NCI-H128 (cell line): Measurements from ENCODE around the gene ZNF423.

ENCODE experiments used
- DNase-seq: peaks from one replicate; lab custom pipeline; 2025; ENCODE audit not compliant: unreplicated experiment; lab: John Stamatoyannopoulos, UW

Gene ZNF423

DNA sequence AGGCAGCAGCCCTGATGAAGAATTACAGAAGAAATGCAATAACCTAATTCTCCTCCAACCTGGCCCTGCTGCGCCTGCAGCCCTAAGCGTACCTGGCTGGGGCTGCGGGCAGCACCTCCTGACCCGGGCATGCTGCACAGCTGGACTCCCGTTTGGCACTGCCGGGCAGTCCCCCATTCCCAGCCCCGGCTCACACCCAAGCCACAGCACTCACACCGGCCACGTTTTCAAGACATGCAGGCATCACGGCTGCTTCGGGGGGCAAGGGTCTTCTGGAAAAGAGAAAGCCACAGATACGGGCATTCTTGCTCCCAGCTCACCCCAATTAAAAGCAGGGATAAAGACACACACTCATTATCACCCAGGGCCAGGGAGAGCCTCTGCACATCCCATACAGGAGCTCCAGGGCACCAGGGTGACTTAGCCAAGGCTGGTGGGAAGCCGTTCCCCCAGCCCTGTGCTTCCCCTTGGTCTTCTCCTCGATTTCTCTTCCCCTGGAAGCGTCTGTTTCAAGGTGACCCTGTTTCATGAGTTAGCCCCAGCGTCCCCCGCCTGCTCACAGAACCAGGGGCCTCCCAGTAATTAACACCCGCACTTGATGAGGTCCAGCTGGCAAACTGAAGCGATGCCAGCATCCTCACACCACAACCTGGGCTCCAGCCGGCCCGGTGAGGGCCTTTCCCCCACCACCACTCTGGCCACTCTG, 265.6 kb downstream of the ZNF423 start:
- DNase-seq = no peak

DNA sequence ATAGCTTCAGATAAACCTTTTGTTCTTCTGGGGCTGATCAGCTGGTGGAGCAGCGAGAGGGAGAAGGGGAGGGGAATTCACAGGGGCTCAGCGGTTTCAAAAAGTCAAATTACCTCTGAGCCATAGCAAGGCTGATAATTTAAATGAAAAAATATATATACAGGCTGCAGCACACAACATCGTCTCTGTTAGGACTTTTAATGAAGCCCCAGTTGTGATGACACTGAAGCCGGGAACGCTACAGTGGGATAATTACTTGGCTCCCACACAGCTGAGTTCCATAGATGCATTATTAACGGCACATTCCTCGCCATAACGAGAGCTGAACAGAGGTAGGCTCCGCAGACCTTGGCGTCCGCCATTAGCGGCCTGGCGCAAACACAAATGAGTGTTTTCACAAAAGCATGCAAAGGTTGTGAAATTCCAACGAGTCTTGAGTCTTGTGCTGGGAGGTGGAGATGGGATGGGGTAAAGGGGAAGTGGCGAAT, 266.3 kb downstream of the ZNF423 start:
- DNase-seq = no peak

DNA sequence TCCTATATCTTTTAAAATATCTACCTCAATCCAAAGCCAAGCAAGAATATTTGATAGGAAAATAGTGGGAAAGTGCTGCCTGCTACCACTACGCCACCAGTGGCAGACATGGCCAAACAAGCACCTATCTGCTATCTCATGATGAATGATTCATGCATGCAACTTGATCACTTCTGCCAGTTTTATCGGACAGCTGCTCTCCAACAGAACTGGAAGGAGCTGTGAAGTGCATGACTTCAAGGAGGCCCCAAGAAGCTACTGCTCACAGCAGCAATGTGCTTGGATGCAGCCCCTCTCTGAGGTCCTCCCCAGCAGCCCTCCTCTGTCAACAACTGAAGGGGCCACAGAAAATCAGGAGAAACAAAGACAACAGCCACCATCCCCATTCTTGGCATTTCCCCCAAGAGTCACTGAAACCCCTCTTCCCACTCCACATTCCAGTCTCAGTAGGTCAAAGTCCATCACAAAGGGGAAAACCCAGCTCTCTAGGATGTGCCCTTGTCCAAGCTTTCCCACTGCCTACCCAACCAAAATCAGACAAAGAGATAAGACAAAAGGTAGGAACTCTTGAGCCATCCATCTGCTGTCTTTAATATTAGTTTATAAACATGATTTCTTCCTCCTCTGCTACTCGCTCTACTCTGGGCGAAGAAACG, 267.1 kb downstream of the ZNF423 start:
- no peak for DNase-seq

DNA sequence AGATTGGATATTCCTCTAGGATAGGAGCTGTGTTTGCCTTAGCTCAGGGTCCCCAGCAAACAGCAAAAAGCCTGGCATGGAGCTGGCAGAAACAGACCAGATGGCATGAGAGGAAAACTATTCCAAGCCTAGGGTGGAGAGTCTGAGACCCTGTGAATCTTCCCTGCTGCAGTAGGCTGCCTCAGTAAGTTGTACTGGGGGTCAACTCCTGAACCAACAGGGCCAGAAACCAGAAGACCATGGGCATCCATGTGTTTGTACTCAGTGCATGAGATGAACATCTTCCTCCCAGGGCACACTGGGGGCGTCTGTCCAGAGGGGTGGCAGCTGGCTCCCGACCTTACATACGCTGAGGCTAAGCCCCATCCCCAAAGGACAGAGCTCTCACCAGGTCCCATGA, 267.9 kb downstream of the ZNF423 start:
- DNase-seq = no peak

DNA sequence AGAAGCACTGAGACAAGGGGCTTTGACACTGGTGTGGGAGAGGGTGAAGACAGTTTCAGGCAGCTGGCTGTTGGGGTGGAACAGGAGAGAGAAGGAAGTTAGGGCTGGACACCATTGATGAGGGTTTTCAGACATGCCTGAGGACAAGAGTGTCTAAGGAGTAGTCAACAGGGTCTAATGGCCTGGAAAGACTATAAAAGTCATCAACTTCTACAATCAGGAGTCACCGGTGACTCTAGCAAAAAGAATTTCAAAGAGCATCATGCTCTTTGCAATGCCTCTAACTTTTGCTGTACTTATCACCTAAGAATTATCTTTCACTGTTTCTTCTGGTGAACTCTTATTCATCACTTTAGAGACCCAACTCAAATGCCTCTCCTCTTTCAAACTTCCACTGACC, 268.4 kb downstream of the ZNF423 start:
- DNase-seq = no peak

DNA sequence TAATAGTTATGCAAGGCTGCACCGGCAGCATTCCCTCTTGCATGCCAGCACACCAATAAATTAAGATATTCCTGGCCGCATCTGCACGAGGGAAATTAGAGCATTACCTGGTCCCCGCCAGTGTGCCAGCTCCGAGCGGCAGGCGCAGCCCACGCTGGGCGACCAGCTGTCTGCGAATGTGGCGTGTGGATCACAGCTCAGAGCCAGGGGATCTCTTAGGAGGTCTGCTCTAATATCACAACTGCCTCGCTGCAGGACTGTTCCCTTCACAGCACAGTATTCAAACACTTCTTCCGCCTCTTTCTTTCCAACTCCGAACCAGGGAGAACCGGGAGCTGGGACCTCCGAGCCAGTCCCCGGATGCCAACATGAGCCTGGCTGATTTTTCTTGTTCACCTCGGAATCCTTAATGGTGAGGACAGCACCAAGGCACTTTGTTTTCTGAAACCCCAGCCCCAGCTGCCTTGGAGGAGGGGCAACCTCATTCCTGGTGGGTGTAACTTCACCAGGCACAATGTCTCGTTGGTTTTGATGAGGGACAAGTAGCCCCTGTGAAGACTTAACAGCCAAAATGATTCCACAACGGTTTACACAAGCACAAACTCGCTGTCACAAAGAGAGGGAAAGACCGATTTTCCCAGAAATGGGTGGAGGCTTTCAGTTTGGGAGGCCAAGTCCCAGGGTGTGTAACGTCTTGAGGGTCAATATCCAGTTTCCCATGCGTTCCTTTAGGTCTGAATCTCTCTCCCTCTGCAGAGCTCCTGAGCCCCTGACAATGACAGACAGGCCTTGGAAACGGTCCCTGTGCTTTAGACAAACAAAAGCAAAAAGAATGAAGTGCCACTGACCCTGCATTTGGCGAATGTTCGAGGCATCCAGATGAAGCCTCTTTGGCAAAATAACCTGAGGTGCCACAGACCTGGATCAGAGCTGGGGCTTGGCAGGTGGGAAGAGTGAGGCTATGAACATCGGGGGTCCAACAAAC, 269.2 kb downstream of the ZNF423 start:
- no peak for DNase-seq

DNA sequence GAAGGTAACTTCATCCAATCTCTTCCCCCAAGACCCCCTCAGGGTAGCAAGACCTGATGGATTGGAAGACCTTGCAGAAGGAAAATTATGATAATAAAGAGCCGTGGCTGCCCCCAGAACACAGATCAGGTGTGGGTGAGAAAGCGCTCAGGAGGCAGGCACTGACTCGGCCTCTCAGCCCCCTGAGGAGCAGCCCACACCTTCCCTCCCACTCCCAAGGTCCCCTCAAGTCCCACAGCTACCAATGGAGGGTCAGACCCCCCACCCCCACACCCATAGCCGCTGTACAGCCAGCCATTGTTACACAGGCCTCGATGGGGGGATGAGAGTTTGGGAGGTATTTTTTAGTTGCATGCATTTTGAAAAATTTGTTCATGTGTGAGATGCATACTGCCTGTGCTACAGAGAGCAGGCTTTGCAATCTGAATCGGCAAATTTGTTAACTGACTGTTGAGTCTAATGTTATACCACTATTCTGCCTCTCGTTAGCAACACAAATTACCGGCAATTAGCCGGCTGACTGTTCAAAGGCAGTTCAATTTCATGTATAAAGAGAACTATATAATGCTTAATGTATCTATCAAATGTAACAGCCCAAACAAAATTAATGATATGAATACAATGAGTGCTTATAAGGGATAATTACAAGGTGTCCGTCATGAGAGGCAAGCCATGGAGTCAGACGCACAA, 270.6 kb downstream of the ZNF423 start:
- no peak for DNase-seq

DNA sequence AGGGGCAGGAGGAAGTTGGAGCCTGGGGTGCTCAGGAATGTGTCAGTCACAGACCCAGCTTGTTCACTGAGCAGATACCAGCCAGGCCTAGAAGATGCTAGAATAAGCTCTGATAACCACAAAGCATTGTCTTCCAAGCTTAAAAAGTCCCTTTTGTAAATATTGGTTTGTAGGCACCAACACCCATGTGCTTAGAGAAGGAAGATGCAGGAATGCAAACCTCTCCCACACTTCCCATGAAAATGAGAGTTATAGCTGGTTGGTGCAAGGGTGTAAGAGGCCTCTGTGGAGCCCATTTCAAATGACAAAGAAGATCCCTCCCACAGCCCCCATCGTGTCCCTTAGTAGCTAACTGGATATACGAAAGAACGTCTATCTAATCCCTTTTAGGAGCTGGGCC, 272.0 kb downstream of the ZNF423 start:
- no peak for DNase-seq

DNA sequence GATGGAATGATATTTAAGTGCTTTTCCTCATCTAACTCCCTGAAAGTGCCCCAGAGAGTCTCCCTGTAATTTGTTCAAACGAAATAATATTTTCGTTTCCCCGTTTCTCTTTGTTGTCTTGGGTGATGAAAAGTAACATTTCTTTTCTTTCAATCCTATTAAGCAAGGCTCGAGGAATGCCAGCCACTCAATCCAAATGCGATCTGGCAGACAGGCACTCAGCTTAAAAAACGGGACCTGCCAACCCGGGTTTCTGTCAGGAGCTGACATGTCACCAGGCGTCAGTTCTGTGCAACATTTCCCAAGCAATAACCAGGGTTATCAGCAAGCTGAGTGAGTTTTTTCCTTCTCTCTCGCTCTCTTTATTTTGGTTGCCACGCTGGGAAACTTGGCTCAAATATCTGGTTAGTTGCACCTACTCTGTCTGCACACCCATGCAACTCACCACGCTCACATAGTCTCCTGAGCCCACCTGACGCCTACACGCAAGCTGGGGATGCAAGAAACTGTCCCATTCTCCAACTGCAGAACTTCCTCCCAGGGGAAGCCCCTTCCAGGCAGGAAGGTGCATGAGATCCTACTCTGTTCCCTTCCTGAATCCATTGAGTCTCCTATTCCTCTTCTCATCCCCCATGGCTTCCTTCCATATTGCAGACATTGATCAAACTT, 274.1 kb downstream of the ZNF423 start:
- DNase-seq = no peak

DNA sequence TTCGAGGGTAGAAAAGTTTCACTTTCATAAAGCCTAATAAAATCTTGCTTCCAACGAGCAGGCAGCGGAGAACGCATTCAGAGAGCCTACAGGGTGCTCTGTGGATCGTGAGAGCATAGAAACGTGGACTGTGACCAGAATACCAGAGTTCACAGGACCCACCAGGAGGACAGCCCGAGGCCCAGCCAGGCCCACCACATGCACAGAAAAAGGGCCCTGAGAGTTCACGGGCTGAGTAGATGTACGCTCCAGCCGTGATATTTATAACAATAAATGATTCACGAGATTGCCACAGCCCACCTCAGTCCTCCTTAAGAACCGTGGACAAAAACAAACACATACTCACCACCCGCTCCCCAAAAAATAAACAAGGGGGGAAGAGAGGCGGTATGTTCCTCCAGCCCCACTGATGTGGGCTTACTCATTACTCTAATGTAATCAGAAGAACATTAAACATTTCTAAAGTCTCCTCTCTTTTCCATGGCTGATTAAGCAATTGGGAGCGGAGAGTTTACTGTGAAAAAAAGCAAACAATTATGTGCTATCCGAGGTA, 275.1 kb downstream of the ZNF423 start:
- DNase-seq = no peak

DNA sequence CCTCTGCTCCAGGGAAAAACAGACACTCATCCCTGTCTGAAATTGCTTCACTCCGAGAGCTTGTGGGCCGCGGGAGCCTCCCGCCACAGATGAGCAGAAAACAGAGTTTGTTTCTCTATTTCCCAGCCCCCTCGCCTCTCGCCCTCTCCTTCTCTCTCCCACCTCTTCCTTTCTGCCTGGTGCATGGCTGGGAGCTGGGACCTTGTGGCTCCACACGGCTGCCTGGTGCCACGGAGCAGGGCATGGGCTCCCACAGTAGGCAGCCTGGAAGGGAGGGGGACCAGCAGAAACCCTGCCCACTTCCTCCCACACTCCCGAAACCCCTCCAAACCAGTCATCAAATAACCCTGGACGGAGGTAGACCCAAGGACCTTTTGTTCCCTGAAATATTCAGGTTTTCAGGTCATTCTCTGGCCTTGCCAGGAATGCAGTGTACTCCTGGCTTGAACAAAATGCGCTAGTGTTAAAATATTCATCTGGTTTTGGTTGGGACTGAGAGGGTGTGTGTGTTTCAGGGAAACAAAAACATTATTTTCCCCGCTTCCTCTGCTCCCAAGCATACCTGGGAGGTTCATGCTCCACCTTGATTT, 277.4 kb downstream of the ZNF423 start:
- no peak for DNase-seq

DNA sequence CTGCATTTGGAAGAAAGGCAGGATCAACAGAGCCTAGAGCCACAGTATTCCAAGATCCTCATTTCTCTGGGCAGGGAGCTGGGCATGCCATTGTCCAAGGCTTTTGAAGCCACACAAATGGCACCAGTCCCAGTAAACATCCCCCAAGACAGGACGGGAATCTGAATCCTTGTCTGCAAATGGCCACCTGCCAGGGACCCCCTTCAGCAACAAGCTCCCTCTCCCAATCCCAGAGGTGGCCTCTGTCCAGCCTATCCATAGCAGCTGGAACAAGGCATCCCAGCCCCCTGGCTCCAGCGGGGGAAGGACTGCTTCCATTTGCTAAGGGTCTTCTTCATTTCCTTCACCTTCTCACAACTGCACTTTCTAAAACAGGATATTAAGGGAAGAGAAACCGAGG, 277.9 kb downstream of the ZNF423 start:
- DNase-seq = no peak

DNA sequence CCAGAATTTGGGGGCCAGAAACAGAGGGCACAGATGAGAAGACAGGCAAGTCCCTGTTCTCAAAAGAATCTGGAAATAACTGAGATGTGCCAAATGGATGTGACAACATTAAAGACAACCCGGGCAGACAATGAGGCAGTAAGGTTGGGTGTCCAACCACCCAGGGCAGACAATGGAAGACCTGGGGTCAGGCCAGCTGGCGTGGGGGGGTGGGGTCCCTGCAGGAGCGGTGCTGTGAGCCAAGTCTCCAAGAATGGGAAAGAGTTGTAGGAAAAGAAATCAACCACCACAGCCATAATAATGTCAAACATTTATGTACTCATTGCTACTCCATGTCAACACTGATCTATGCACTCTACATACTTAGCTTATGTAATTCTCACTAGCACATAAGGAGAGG, 279.0 kb downstream of the ZNF423 start:
- DNase-seq = no peak

DNA sequence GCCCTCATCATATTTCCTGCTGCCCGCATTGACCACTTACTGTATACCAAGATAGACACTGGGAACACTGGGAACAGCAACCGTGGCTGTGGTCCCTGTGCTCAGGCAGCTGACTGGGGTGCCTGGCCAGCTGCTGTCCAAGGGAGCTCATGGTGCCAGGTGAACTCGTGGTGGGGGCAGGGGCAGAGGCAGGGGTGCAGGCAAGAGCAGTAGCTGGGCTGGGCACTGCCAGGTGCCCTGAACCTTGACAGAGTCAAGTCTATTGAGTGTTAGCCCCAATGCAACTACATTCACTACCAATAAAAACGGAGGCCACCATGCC, 279.8 kb downstream of the ZNF423 start:
- DNase-seq = no peak

DNA sequence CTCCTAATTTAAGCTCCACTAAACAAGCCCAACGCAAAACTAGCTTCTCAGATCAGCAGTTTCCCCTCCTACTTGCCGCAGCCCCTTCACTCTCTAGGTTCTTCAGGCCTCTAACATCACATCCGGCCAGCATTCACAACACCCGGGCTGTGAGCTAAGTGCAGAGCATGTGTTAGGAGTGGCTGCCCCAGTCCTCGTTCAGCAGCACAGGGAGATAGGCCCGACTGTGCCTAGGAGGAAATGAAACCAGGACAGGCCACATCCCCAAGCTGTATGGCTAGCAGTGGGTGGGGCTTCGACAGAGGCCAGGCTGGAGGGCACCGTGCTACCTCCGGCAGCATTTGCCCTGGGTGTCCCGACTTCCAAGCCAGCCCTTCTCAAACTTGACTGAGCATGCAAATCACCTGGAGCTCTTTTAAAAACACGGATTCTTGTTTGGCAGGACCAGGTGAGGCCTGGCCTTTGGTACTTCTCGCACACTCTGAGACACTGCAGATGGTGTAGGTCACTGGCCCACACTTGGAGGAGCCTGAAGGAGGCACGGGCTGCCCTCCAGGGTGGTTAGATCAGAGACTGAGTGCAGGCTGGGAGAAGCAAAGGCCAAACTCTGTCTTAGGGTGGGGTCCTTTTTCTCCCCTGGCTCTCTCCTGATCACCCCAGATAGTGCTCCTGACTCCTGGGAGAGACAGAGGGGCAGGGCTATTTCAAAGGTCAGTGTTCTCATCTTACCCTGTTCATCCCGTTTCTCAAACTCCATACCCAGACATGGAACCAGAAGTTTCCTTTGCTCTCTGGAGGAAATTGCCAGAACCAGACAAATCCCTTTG, 280.4 kb downstream of the ZNF423 start:
- no peak for DNase-seq

DNA sequence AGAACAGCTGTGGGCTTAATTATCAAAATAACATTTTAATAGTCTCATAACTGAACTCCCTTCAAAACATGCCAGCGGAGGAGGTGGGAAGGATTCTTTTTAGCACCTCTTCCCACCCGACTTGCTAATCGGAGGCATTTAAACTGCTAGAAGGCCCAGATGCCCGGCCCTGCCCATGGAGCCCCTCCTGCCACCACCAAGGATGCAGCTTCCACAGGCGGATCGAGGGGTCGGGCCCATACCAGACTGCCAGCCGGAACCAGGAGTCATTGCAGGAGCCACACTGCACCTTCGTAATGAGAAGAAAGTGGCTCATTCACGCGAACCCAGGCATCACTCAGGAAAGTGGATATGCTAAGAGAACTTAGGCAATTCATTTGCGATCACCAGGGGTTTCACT, 281.1 kb downstream of the ZNF423 start:
- DNase-seq = no peak

DNA sequence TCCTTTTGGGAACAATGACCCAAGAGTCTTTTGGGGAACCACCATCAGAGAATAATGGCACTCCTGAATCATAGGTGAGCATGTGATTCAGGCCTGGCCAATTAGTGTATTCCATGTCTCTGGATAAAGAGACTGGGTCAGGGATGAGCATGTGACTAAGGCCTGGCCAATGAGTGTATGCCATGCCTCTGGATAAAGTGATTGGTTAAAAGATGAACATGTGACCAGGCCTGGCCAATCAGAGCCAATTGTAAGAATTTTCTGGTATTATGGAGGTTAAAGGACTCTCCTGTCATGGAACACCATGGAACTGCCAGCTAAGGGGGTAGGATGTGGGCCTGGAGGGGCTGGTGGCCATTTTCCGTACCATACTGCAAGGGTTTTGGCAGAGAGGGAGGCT, 288.0 kb downstream of the ZNF423 start:
- DNase-seq = no peak

DNA sequence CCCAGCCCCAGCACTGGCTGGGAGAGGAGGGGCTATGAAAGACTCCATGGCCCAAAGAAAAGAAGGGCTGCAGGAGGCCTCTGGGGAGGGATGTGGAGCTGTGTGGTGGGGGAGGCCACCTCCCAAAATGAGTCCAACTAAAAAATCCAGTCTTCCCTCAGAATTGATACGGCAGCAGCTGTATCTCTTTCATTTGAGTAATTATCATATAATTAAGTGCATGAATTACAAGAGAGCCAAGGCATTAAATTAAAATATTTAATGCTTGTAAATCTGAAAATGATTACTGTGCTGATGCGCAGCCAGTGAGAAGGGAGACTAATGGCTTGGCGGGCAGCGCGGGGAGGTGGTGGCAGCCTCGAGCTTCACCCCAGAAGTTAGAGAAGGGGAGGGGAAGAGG, 289.5 kb downstream of the ZNF423 start:
- no peak for DNase-seq
